Measurements from ENCODE around the gene NRIP3. TPM values are rescaled to one million over a fixed set of nuclear protein-coding genes. Genes with fewer than 3 reads are reported as not detected.

NRIP3 gene
- total RNA-seq, 4 donors from 2014 or later: 0.29 to 6.8 (median 3.8) TPM

DNA sequence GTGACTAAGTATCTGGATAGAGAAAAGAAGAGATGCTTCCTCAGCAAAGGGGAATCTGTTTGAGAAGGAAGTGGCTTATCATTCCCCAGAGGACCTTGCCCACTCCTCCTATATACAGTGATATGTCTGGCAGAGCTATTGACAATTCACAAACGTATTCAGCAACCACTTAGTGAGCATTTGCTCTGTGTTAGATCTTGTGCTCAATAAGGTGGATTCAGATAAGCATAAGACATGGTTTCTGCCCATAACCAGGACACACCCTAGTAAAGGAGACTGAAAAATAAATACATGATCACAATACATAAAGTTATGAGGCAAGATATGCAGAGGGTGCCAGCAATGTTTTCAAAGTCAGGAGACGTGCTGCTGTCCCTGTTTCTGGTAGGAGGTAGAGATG is 41.0 kb downstream of the NRIP3 start:
- Histone ChIP-seq H3K27ac (peak overlapping the region; percentile 91 to 93), H3K4me3 (no peak overlapping the region), H3K36me3 (no peaks in the 10 kb centered on the region), H3K4me1 (peaks cover 0 to 6% of the 10 kb centered on the region in 2 donors), H3K9me3 (no peaks in the 10 kb centered on the region), H3K27me3 (no peaks in the 10 kb centered on the region)
- intact Hi-C loops (cut with DNase I; ENCODE audit: low total_unique reads): no loop called here
- TF ChIP-seq POLR2A (IDR thresholded peaks at IDR 0.05): no peak
- TF ChIP-seq, protein P1, sequence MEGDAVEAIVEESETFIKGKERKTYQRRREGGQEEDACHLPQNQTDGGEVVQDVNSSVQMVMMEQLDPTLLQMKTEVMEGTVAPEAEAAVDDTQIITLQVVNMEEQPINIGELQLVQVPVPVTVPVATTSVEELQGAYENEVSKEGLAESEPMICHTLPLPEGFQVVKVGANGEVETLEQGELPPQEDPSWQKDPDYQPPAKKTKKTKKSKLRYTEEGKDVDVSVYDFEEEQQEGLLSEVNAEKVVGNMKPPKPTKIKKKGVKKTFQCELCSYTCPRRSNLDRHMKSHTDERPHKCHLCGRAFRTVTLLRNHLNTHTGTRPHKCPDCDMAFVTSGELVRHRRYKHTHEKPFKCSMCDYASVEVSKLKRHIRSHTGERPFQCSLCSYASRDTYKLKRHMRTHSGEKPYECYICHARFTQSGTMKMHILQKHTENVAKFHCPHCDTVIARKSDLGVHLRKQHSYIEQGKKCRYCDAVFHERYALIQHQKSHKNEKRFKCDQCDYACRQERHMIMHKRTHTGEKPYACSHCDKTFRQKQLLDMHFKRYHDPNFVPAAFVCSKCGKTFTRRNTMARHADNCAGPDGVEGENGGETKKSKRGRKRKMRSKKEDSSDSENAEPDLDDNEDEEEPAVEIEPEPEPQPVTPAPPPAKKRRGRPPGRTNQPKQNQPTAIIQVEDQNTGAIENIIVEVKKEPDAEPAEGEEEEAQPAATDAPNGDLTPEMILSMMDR (IDR thresholded peaks at IDR 0.05): no peak
- DNase-seq: no peak

DNA sequence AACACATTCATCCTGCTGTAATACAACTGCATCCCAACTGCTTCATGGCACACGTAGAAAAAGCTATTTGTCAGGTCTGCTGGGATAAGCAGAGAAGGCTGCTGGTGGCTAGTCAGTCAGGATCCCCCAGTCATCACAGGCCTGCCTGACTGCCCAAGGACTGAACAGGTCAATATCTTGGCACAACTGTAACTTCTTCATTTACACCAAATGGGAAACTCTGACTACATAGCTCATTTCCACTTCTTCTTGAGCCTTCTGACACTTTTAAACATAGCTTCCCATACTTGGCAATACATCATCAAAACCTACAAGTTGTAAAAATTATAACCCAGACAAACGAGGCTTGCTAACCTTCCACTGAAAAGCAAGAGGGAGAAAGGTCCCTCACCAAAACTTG is 42.4 kb downstream of the NRIP3 start:
- intact Hi-C loops (cut with DNase I; ENCODE audit: low total_unique reads): no loop called here
- H3K9me3 ChIP-seq: no peaks in the 10 kb centered on the region
- no peaks in the 10 kb centered on the region for H3K36me3 ChIP-seq
- no peaks in the 10 kb centered on the region for H3K27me3 ChIP-seq
- no peak for DNase-seq
- peaks cover 0 to 6% of the 10 kb centered on the region in 2 donors for H3K4me1 ChIP-seq
- H3K27ac ChIP-seq: no peak overlapping the region
- no peak overlapping the region for H3K4me3 ChIP-seq
- no peak for TF ChIP-seq POLR2A (IDR thresholded peaks at IDR 0.05)
- TF ChIP-seq, protein P1 (IDR thresholded peaks at IDR 0.05): no peak

DNA sequence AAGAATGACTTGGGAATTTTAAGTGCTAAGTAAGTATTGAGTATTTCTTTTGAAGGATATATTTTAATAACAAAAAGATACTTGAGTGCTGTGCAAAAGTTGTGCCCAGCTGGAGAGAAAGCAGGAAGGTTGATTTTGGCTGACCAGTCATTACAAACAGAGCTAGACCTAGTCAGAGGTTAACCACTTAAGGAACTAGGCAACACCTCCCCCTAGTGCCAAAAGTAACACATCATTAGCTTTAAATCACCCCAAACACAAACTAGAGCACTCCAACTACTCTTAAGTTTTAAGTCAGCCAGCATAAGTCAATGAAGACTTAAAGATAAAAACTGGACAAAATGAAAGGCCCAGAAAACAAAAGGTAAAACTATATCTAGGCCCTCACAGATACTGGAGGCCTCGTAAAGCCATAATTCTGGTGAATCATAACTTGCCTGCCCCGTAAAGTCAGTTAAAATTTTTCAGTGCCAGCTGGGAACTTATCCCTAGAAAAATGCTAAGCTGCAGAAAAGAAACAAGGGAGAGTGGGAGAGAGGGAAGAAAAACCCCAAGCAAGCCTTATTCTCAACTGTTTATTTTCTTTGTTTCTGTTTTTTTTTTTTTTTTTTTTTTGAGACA is 44.1 kb downstream of the NRIP3 start:
- Histone ChIP-seq H3K4me3 (no peak overlapping the region), H3K27me3 (no peaks in the 10 kb centered on the region), H3K36me3 (no peaks in the 10 kb centered on the region), H3K4me1 (peaks cover 0 to 6% of the 10 kb centered on the region in 2 donors), H3K9me3 (no peaks in the 10 kb centered on the region), H3K27ac (peak overlapping the region; percentile 27 to 29)
- DNase-seq: peak in 1 of 2 donors; percentile 54
- intact Hi-C loops (cut with DNase I; ENCODE audit: low total_unique reads): no loop called here
- TF ChIP-seq POLR2A (IDR thresholded peaks at IDR 0.05): no peak
- TF ChIP-seq, protein P1 (IDR thresholded peaks at IDR 0.05): peak; percentile 50 to 72 (median 68)

DNA sequence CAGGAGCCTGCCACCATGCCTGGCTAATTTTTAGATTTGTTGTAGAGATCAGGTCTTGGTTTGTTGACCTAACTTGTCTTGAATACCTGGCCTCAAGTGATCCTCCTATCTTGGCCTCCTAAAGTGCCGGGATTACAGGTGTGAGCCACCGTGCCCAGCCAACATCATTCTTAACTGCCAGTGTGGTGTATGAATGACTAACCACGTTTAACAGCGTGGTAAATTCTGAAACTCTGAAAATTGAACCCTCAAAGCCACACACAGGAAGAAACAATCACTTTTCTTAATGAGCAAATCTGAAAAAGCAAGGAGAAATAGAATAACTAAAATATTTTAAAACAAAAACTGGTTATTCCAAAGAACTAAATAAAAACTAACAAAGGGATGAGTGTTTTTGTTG is 46.9 kb downstream of the NRIP3 start:
- intact Hi-C loops (cut with DNase I; ENCODE audit: low total_unique reads): no loop called here
- H3K9me3 ChIP-seq: no peaks in the 10 kb centered on the region
- no peaks in the 10 kb centered on the region for H3K36me3 ChIP-seq

DNA sequence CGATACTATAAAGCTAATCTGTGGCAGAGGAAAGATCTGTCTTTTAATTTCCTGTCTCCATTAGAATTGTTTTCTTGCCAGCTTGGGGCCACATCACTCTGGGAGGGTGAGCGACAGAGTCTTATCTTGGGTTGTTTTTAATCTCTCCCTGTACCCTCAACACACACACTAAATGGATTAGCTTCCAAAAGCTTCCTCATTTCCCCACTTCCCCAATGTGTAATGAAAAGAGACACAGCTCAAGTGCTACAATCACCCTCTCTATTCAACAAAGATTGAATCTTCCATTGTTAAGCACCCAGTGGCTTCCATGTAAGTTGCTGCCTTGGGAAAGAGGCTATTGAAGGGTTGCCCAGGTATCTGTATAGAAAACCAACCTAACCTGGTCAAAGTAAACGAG is 54.9 kb downstream of the NRIP3 start:
- DNase-seq: no peak
- H3K36me3 ChIP-seq: no peaks in the 10 kb centered on the region

More for the DNA sequence above, 46.9 kb downstream of the NRIP3 start:
- no peak overlapping the region for H3K27ac ChIP-seq
- DNase-seq: no peak
- H3K4me1 ChIP-seq: no peaks in the 10 kb centered on the region
- TF ChIP-seq POLR2A (IDR thresholded peaks at IDR 0.05): no peak
- TF ChIP-seq, protein P1 (IDR thresholded peaks at IDR 0.05): no peak
- H3K4me3 ChIP-seq: no peak overlapping the region
- no peaks in the 10 kb centered on the region for H3K27me3 ChIP-seq

More for the DNA sequence above, 54.9 kb downstream of the NRIP3 start:
- no peak overlapping the region for H3K4me3 ChIP-seq
- no peak overlapping the region for H3K27ac ChIP-seq
- TF ChIP-seq, protein P1 (IDR thresholded peaks at IDR 0.05): no peak
- no peak for TF ChIP-seq POLR2A (IDR thresholded peaks at IDR 0.05)
- intact Hi-C loops (cut with DNase I; ENCODE audit: low total_unique reads): no loop called here
- H3K9me3 ChIP-seq: no peaks in the 10 kb centered on the region
- H3K27me3 ChIP-seq: no peaks in the 10 kb centered on the region
- no peaks in the 10 kb centered on the region for H3K4me1 ChIP-seq

Measured in uterus (tissue), 4 donors.